MM.1S (cell line): ENCODE measurements around the gene SLC35B4.

Source experiments
- DNase-seq: peaks from one replicate; pipeline ENCODE4 v3.0.0-alpha.2; 2015
- H2AFZ ChIP-seq: fragments of 300-600 bp; sonication (generic); 2 replicates; pipeline ENCODE4 v1.6.0; 2016; ENCODE audit warnings: antibody characterized with exemption, low read length
- H3F3A ChIP-seq: fragments of 300-600 bp; sonication (generic); 2 replicates; pipeline ENCODE4 v1.6.1; 2016; ENCODE audit warnings: mild to moderate bottlenecking, antibody characterized with exemption, low read length, moderate library complexity, mixed read lengths; ENCODE audit not compliant: insufficient read depth
- H3K27ac ChIP-seq: fragments of 300-600 bp; sonication (generic); 2 replicates; pipeline ENCODE4 v1.5.1; 2016; ENCODE audit warnings: mild to moderate bottlenecking, low read length
- H3K27me3 ChIP-seq: fragments of 300-600 bp; sonication (generic); replicated peaks from 2 replicates; pipeline ENCODE4 v1.6.0; 2016; ENCODE audit warnings: low read length; ENCODE audit not compliant: insufficient read depth
- H3K36me3 ChIP-seq: fragments of 300-600 bp; sonication (generic); replicated peaks from 2 replicates; pipeline ENCODE4 v1.6.1; 2016; ENCODE audit warnings: mild to moderate bottlenecking, low read length, mixed read lengths; ENCODE audit not compliant: insufficient read depth
- H3K4me1 ChIP-seq: fragments of 300-600 bp; sonication (generic); 2 replicates; pipeline ENCODE4 v1.6.1; 2016; ENCODE audit warnings: low read length, mixed read lengths
- H3K4me2 ChIP-seq: fragments of 300-600 bp; sonication (generic); 2 replicates; pipeline ENCODE4 v1.6.0; 2016; ENCODE audit warnings: low read depth, low read length
- H3K4me3 ChIP-seq: fragments of 300-600 bp; sonication (generic); 2 replicates; pipeline ENCODE4 v1.5.1; 2016; ENCODE audit warnings: low read length, mixed read lengths
- H3K79me2 ChIP-seq: fragments of 300-600 bp; sonication (generic); 2 replicates; pipeline ENCODE4 v1.6.1; 2016; ENCODE audit warnings: mixed run types, low read length, mixed read lengths
- H3K9ac ChIP-seq: fragments of 300-600 bp; sonication (generic); 2 replicates; pipeline ENCODE4 v1.6.1; 2016; ENCODE audit warnings: low read length, mixed read lengths
- H3K9me2 ChIP-seq: fragments of 300-600 bp; sonication (generic); replicated peaks from 2 replicates; pipeline ENCODE4 v1.6.1; 2016; ENCODE audit warnings: mild to moderate bottlenecking, low read length, mixed read lengths; ENCODE audit not compliant: insufficient read depth
- H3K9me3 ChIP-seq: fragments of 300-600 bp; sonication (generic); replicated peaks from 2 replicates; pipeline ENCODE4 v1.6.1; 2016; ENCODE audit warnings: mild to moderate bottlenecking, low read length, mixed read lengths; ENCODE audit not compliant: insufficient read depth
- H4K20me1 ChIP-seq: fragments of 300-600 bp; sonication (generic); 2 replicates; pipeline ENCODE4 v1.6.1; 2016; ENCODE audit warnings: mild to moderate bottlenecking, low read length, moderate library complexity, mixed read lengths; ENCODE audit not compliant: insufficient read depth
- EZH2 ChIP-seq: fragments of 300-600 bp; sonication (generic); optimal IDR thresholded peaks from 2 replicates; pipeline ENCODE3; 2017; ENCODE audit warnings: low read depth, mild to moderate bottlenecking, antibody characterized with exemption, low read length, mixed read lengths
- EZH2phosphoT487 ChIP-seq: fragments of 300-600 bp; sonication (generic); IDR thresholded peaks from 2 replicates; pipeline ENCODE4 v1.6.1; 2018; ENCODE audit warnings: antibody characterized with exemption, low read length
- TF ChIP-seq, protein P1 (sequence below): fragments of 300-600 bp; sonication (generic); IDR thresholded peaks from 2 replicates; pipeline ENCODE4 v1.5.1; 2016; ENCODE audit warnings: antibody characterized with exemption, low read length, mixed read lengths

The SLC35B4 gene, protein sequence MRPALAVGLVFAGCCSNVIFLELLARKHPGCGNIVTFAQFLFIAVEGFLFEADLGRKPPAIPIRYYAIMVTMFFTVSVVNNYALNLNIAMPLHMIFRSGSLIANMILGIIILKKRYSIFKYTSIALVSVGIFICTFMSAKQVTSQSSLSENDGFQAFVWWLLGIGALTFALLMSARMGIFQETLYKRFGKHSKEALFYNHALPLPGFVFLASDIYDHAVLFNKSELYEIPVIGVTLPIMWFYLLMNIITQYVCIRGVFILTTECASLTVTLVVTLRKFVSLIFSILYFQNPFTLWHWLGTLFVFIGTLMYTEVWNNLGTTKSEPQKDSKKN

DNA sequence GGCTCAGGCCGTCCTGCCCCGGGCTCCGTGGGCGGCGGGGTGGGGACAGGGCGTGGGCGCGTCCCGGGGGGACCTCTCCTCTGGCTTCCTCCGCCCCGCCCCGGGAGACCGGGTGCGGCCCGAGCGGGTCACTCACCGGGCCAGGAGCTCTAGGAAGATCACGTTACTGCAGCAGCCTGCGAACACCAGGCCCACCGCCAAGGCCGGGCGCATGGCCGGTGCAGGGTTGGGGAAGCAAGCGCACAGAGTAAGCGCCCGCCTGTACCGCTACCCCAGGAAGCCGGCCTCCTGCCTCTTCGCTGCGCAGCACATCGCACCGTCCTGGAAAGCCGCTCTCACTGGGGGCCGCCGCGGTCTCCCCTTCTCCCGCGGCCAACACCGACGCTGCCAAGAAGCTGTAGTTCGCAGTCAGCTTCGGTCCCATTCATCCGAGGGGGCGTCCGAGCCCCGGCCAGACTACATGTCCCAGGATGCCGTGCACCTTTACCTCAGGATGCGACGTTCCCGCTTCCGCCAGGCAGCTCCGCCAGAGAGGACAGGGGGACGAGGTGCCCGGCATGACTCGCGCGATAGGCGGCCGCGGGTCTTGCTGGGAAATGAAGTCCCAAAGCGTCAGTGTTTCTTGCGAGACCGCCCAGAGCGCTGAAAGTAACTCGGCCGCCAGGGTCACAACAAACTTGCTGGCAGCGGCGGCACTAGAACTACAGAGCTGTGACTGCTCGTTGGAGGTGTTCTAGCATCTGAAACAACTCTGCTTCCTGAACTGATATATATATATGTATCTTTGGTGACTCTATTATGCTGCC lies at the start of gene SLC35B4:
Gene SLC35B4, minus strand, starts transcription at position 392 of the 806 bp plus-strand sequence. Its CDS starts 179 bp downstream, at position 213.
- no peaks in the 10 kb centered on the region for H3K9me2 ChIP-seq
- H3K27ac ChIP-seq, result no peak within 1 kb of the TSS; the same call in 1 of the 2 replicates
- H3K36me3 ChIP-seq, result no peaks in the 10 kb centered on the region
- peak within 1 kb of the TSS; percentile 85 for H3K4me3 ChIP-seq
- DNase-seq, result peak; percentile 99
- TF ChIP-seq, protein P1, sequence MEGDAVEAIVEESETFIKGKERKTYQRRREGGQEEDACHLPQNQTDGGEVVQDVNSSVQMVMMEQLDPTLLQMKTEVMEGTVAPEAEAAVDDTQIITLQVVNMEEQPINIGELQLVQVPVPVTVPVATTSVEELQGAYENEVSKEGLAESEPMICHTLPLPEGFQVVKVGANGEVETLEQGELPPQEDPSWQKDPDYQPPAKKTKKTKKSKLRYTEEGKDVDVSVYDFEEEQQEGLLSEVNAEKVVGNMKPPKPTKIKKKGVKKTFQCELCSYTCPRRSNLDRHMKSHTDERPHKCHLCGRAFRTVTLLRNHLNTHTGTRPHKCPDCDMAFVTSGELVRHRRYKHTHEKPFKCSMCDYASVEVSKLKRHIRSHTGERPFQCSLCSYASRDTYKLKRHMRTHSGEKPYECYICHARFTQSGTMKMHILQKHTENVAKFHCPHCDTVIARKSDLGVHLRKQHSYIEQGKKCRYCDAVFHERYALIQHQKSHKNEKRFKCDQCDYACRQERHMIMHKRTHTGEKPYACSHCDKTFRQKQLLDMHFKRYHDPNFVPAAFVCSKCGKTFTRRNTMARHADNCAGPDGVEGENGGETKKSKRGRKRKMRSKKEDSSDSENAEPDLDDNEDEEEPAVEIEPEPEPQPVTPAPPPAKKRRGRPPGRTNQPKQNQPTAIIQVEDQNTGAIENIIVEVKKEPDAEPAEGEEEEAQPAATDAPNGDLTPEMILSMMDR, result peak; percentile 27
- TF ChIP-seq EZH2, result no peak
- TF ChIP-seq EZH2phosphoT487, result no peak
- H3F3A ChIP-seq, result no peaks in the 10 kb centered on the region
- H3K9ac ChIP-seq, result peak within 1 kb of the TSS; percentile 76
- no peaks in the 10 kb centered on the region for H3K9me3 ChIP-seq
- 0 out of 2 replicates have a peak, but pooled peaks cover 2% of the 10 kb centered on the region for H3K79me2 ChIP-seq
- H3K27me3 ChIP-seq, result no peaks in the 10 kb centered on the region
- H2AFZ ChIP-seq, result peak within 1 kb of the TSS; percentile 92
- peaks cover 6% of the 10 kb centered on the region; the same call in 1 of the 2 replicates for H3K4me1 ChIP-seq
- H3K4me2 ChIP-seq, result peak within 1 kb of the TSS; percentile 72
- no peaks in the 10 kb centered on the region for H4K20me1 ChIP-seq

DNA sequence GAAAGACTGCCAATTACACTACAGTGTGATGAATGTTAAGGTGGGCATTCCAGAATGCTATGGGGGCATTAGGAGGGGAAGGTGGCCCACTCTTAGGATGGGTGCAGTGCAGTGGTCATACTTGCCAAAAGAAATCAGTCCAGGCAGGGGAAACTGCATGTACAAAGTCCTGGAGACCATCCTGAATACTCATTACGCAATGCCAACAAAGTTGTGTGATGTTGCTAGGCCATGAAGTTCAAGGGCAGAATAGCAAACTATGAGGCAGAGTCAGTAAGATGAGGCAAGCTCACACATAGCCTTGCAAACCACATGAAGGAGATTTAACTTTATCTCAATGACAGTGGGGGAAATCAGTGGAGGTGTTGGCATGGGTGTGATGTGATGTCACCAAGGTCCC lies 49.8 kb upstream of the SLC35B4 start:
- Histone ChIP-seq H3K79me2 (no peaks in the 10 kb centered on the region), H3K36me3 (no peaks in the 10 kb centered on the region), H3K9me2 (no peaks in the 10 kb centered on the region), H3K9ac (no peak overlapping the region), H3F3A (no peaks in the 10 kb centered on the region), H3K4me1 (no peaks in the 10 kb centered on the region), H3K4me2 (no peak overlapping the region), H3K27ac (no peak overlapping the region), H3K9me3 (no peaks in the 10 kb centered on the region), H4K20me1 (no peaks in the 10 kb centered on the region), H3K27me3 (no peaks in the 10 kb centered on the region), H3K4me3 (no peak overlapping the region), H2AFZ (no peak overlapping the region)
- DNase-seq, result no peak
- TF ChIP-seq EZH2 (no peak), EZH2phosphoT487 (no peak)
- TF ChIP-seq, protein P1, result no peak

DNA sequence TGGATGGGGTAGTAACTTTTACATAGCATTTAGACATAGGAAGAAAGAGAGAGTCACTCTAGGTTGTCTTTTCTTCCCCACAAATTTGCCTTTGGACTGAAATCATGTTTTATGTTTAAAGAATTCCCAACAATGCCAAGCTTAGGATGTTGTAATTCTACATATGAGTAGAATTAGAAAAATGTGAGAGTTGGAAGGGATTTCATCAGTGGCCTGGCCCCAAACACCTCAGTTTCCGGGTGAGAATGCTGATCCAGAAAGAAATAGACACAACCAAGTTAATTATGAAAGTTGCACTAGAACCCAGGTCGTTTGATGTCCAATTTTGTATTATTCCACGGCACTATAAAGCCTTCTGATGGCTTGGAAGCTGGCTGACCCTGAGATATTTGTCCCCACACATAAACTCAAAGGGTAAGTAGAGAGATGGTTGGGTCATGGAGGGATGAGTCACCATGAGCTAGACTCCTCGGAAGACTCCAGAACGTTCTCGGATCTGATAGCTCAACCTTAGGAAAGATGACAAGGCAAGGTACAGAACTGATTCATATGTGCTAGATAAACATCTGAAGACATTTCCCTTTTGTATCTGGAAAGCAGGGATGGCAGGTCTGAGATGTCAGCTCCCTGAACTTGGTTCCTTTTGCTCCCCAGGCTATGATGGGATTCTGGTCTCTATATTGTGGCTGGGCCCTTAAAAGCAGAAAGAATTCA lies 48.8 kb upstream of the SLC35B4 start:
- Histone ChIP-seq H3K4me3 (no peak overlapping the region), H3K36me3 (no peaks in the 10 kb centered on the region), H3K27me3 (no peaks in the 10 kb centered on the region), H3K9me2 (no peaks in the 10 kb centered on the region), H2AFZ (no peak overlapping the region), H3K4me1 (no peaks in the 10 kb centered on the region), H3F3A (no peaks in the 10 kb centered on the region), H3K27ac (no peak overlapping the region), H3K9ac (no peak overlapping the region), H3K79me2 (no peaks in the 10 kb centered on the region), H3K9me3 (no peaks in the 10 kb centered on the region), H4K20me1 (no peaks in the 10 kb centered on the region), H3K4me2 (no peak overlapping the region)
- no peak for DNase-seq
- TF ChIP-seq EZH2, result no peak
- TF ChIP-seq EZH2phosphoT487, result no peak
- TF ChIP-seq, protein P1, result no peak
